CD4-positive, alpha-beta T cell (primary cell): ENCODE data around the gene NHS. TPM values are rescaled to one million over a fixed set of nuclear protein-coding genes. Genes with fewer than 3 reads are reported as not detected.

Experiments
- ATAC-seq: fragments of 200-7000 bp; cut with Tn5 transposase; one replicate; pipeline ENCODE4 v1.10.0; 2022; ENCODE audit warnings: mild to moderate bottlenecking; ENCODE audit not compliant: poor library complexity
- CTCF ChIA-PET: fragments of 350-600 bp; sonication (Branson Sonifier 250); formaldehyde crosslinking; loops from one replicate; lab custom pipeline; 2021; ENCODE audit warnings: antibody characterized with exemption, inconsistent platforms; lab: Charles Lee
- POLR2A ChIA-PET: fragments of 350-600 bp; sonication (Branson Sonifier 250); formaldehyde crosslinking; loops from one replicate; lab custom pipeline; 2021; ENCODE audit warnings: antibody characterized with exemption, inconsistent platforms; lab: Charles Lee
- DNase-seq, 14 experiments: peaks; one replicate each; pipeline ENCODE4 v3.0.0-alpha.2; 2013 to 2020; ENCODE audit warnings: mixed read lengths in 2 of 14
- H3K27ac ChIP-seq, 2 donors: one replicate each; pipeline versions ENCODE4 v1.5.1 to v1.7.0; 2013; ENCODE audit warnings: low read length in 2 of 2, low read depth in 1 of 2, mild to moderate bottlenecking in 1 of 2
- H3K27me3 ChIP-seq, 2 experiments: 1 replicate in 1 of 2; 2 replicates in 1 of 2; pipeline versions ENCODE4 v1.6.1 to v1.7.0; 2013; ENCODE audit warnings: low read length in 2 of 2, control low read depth in 1 of 2, mild to moderate bottlenecking in 1 of 2, moderate library complexity in 1 of 2; ENCODE audit not compliant: insufficient read depth in 2 of 2, control insufficient read depth in 1 of 2
- H3K36me3 ChIP-seq: one replicate; pipeline ENCODE4 v1.6.1; 2013; ENCODE audit warnings: low read length, control low read depth; ENCODE audit not compliant: insufficient read depth
- H3K4me1 ChIP-seq: one replicate; pipeline ENCODE4 v1.6.1; 2013; ENCODE audit warnings: low read length, control low read depth; ENCODE audit not compliant: insufficient read depth
- H3K4me3 ChIP-seq: one replicate; pipeline ENCODE4 v1.5.1; 2013; ENCODE audit warnings: mild to moderate bottlenecking, low read length, moderate library complexity
- H3K9me3 ChIP-seq, 2 experiments: 1 replicate in 1 of 2; 2 replicates in 1 of 2; pipeline versions ENCODE4 v1.6.1 to v1.7.0; 2013; ENCODE audit warnings: low read length in 2 of 2, mild to moderate bottlenecking in 2 of 2, control low read depth in 1 of 2, moderate library complexity in 1 of 2; ENCODE audit not compliant: control insufficient read depth in 1 of 2, insufficient read depth in 1 of 2
- H3K27ac Mint-ChIP-seq: one replicate; pipeline ENCODE4 v1.8.0; 2020; ENCODE audit warnings: mixed read lengths
- H3K27me3 Mint-ChIP-seq: one replicate; pipeline ENCODE4 v1.8.0; 2021; ENCODE audit warnings: mixed read lengths
- H3K36me3 Mint-ChIP-seq: one replicate; pipeline ENCODE4 v1.8.0; 2021; ENCODE audit warnings: low read depth, mixed read lengths
- H3K4me1 Mint-ChIP-seq: one replicate; pipeline ENCODE4 v1.8.0; 2021; ENCODE audit warnings: low read depth, mixed read lengths
- H3K4me3 Mint-ChIP-seq: one replicate; pipeline ENCODE4 v1.8.0; 2020; ENCODE audit warnings: mild to moderate bottlenecking, mixed read lengths
- H3K9me3 Mint-ChIP-seq: one replicate; pipeline ENCODE4 v1.8.0; 2020; ENCODE audit warnings: mixed read lengths
- intact Hi-C, 2 experiments: fragments of 100-400 bp; cut with DNase I in 1 of 2; cut with micrococcal nuclease in 1 of 2; formaldehyde crosslinking; loops; one replicate each; pipeline versions ENCODE4 v1.15.1 to v1.9.0; 2023 to 2025; cut with DNase I, micrococcal nuclease
- total RNA-seq, 174 experiments: library from RNA in 2 of 174; stranded (reverse) in 2 of 174; gene quantifications; one replicate each; pipeline ENCODE4 v1.2.3 and lab custom pipeline; 2021 to 2026
- TF ChIP-seq, protein P1 (sequence below): fragments of 200-600 bp; IDR thresholded peaks from one replicate; pipeline ENCODE4 v1.8.0; 2022; ENCODE audit warnings: antibody characterized with exemption, mild to moderate bottlenecking

NHS gene
- total RNA-seq, 2 experiments from 2014 or later: 0.36 to 0.53 TPM

DNA sequence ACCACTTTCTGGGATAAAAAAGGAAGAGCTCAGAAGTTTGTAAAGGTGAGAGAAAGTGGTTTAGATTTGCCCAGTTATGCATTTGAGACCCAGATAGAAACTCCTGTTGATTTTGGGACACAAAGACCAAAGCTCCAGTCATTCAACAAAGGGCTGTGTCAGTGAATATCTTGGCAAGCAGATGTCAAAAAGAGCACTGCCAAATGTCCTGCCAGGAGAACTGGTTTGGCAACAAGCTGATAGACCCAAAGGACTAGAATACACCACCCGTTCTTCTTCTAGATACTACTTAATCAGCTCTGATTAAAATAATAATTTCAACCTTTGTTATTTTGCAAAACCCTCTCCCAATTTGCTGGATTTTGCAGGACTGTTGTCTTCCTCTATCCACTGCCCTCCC, 121.4 kb downstream of the NHS start:
- TF ChIP-seq, protein P1, sequence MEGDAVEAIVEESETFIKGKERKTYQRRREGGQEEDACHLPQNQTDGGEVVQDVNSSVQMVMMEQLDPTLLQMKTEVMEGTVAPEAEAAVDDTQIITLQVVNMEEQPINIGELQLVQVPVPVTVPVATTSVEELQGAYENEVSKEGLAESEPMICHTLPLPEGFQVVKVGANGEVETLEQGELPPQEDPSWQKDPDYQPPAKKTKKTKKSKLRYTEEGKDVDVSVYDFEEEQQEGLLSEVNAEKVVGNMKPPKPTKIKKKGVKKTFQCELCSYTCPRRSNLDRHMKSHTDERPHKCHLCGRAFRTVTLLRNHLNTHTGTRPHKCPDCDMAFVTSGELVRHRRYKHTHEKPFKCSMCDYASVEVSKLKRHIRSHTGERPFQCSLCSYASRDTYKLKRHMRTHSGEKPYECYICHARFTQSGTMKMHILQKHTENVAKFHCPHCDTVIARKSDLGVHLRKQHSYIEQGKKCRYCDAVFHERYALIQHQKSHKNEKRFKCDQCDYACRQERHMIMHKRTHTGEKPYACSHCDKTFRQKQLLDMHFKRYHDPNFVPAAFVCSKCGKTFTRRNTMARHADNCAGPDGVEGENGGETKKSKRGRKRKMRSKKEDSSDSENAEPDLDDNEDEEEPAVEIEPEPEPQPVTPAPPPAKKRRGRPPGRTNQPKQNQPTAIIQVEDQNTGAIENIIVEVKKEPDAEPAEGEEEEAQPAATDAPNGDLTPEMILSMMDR: no peak
- Mint-ChIP-seq H3K36me3 (no peaks in the 10 kb centered on the region), H3K27ac (no peak overlapping the region), H3K4me3 (no peak overlapping the region), H3K27me3 (peaks cover 17% of the 10 kb centered on the region), H3K4me1 (no peaks in the 10 kb centered on the region), H3K9me3 (no peaks in the 10 kb centered on the region)
- H3K9me3 ChIP-seq: no peaks in the 10 kb centered on the region
- H3K4me1 ChIP-seq: no peaks in the 10 kb centered on the region
- H3K4me3 ChIP-seq: no peak overlapping the region
- ATAC-seq (no peak), DNase-seq (no peak)
- H3K27me3 ChIP-seq: no peaks in the 10 kb centered on the region
- POLR2A ChIA-PET: no interaction called here
- CTCF ChIA-PET: no interaction called here
- intact Hi-C loops: no loop called here
- no peaks in the 10 kb centered on the region for H3K36me3 ChIP-seq
- no peak overlapping the region for H3K27ac ChIP-seq

DNA sequence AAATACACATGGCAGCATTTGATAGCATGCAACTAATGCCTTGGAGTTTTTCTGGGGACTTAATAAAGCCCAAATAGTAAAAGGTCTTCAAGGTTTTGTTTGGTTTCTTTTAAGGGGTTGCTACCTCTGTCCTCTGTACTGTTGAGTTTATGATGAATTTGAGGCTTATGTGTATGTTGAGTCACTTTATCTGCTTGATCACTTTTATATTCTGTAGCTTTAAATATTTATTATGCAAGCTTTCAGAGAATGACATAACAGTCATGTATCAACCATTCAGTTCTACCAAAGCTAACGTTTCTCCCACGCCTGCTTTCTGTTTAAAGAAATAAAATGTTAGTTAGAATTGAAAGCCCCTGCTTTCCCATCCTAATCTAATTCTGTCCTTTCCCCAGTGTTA, 122.2 kb downstream of the NHS start:
- Histone ChIP-seq H3K27ac (no peak overlapping the region), H3K27me3 (no peaks in the 10 kb centered on the region), H3K9me3 (no peaks in the 10 kb centered on the region), H3K36me3 (no peaks in the 10 kb centered on the region), H3K4me3 (no peak overlapping the region), H3K4me1 (no peaks in the 10 kb centered on the region)
- TF ChIP-seq, protein P1: no peak
- intact Hi-C loops: no loop called here
- no peaks in the 10 kb centered on the region for H3K9me3 Mint-ChIP-seq
- H3K4me3 Mint-ChIP-seq: no peak overlapping the region
- DNase-seq (no peak), ATAC-seq (no peak)
- no peaks in the 10 kb centered on the region for H3K4me1 Mint-ChIP-seq
- H3K27me3 Mint-ChIP-seq: peaks cover 17% of the 10 kb centered on the region
- H3K36me3 Mint-ChIP-seq: no peaks in the 10 kb centered on the region
- POLR2A ChIA-PET: no interaction called here
- H3K27ac Mint-ChIP-seq: no peak overlapping the region
- CTCF ChIA-PET: no interaction called here

DNA sequence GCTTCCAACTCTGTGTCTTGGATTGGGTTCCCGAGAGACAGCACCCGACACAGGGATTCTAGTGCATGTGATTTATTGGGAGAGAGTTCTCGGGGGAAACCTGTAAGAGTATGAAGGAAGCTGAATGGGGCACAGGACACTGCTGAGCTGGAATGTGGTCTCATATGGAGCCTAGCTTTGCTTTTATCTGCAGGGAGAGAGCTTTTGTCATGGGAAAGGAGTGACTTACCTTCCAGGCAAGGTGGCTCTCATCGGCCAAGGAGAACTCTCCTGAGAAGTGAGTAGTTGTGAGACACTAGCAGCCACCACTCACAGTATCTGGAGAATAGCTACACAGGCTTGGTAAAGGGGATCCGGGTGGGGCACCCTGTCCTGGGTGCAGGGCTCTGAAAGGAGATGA, 124.5 kb downstream of the NHS start:
- DNase-seq (no peak), ATAC-seq (no peak)
- Histone ChIP-seq H3K4me3 (no peak overlapping the region), H3K36me3 (no peaks in the 10 kb centered on the region), H3K27ac (no peak overlapping the region), H3K9me3 (no peaks in the 10 kb centered on the region), H3K4me1 (no peaks in the 10 kb centered on the region), H3K27me3 (no peaks in the 10 kb centered on the region)
- TF ChIP-seq, protein P1: no peak
- CTCF ChIA-PET: no interaction called here
- intact Hi-C loops: no loop called here
- H3K4me1 Mint-ChIP-seq: no peaks in the 10 kb centered on the region
- POLR2A ChIA-PET: no interaction called here
- H3K27ac Mint-ChIP-seq: no peak overlapping the region
- H3K27me3 Mint-ChIP-seq: peaks cover 17% of the 10 kb centered on the region
- H3K4me3 Mint-ChIP-seq: no peak overlapping the region
- H3K9me3 Mint-ChIP-seq: no peaks in the 10 kb centered on the region
- H3K36me3 Mint-ChIP-seq: no peaks in the 10 kb centered on the region
